ENCODE measurements around the gene BTD. TPM values are rescaled to one million over a fixed set of nuclear protein-coding genes. Genes with fewer than 3 reads are reported as not detected.
"Not testable (repeated sequence)": the region's sequence is repeated elsewhere in the genome, so short reads cannot be mapped to it uniquely, and the experiment has no call there.

The BTD gene
- 45.9 TPM for total RNA-seq

- DNase-seq (ENCODE audit: low spot score) = peak; percentile 97
Measured at GRCh38 chr3:15601399-15602145, at the start of gene BTD, which contains the start of gene HACL1. BTD (plus strand) TSS chr3:15601745; CDS start chr3:15635440, 33,695 bp downstream. HACL1 (minus strand) TSS chr3:15601569; CDS start chr3:15601463, 106 bp downstream.

- no peak for DNase-seq (ENCODE audit: low spot score)
Measured at GRCh38 chr3:15551902-15552301, 49.6 kb upstream of the BTD start.

GRCh38 chr3:15553749-15554148 lies 47.8 kb upstream of the BTD start:
- no peak for DNase-seq (ENCODE audit: low spot score)

- no peak for DNase-seq (ENCODE audit: low spot score)
Measured at GRCh38 chr3:15556512-15556911, 45.0 kb upstream of the BTD start.

GRCh38 chr3:15557511-15557946 lies 44.0 kb upstream of the BTD start:
- DNase-seq (ENCODE audit: low spot score) = peak; percentile 71

GRCh38 chr3:15558581-15558980 lies 43.0 kb upstream of the BTD start:
- DNase-seq (ENCODE audit: low spot score) = no peak

GRCh38 chr3:15562560-15562959 lies 39.0 kb upstream of the BTD start:
- DNase-seq (ENCODE audit: low spot score) = no peak

- no peak for DNase-seq (ENCODE audit: low spot score)
Measured at GRCh38 chr3:15563190-15563589, 38.4 kb upstream of the BTD start.

- DNase-seq (ENCODE audit: low spot score) = no peak
Measured at GRCh38 chr3:15572138-15572537, 29.4 kb upstream of the BTD start.

- no peak for DNase-seq (ENCODE audit: low spot score)
Measured at GRCh38 chr3:15575446-15575845, 26.1 kb upstream of the BTD start.

- DNase-seq (ENCODE audit: low spot score) = no peak
Measured at GRCh38 chr3:15576475-15576874, 25.1 kb upstream of the BTD start.

- no peak for DNase-seq (ENCODE audit: low spot score)
Measured at GRCh38 chr3:15578289-15578867, 23.2 kb upstream of the BTD start.

- DNase-seq (ENCODE audit: low spot score) = no peak
Measured at GRCh38 chr3:15579051-15579450, 22.5 kb upstream of the BTD start.

GRCh38 chr3:15581471-15582394 lies 19.8 kb upstream of the BTD start:
- DNase-seq (ENCODE audit: low spot score) = no peak

- no peak for DNase-seq (ENCODE audit: low spot score)
Measured at GRCh38 chr3:15585111-15585845, 16.3 kb upstream of the BTD start.

GRCh38 chr3:15591242-15591641 lies 10.3 kb upstream of the BTD start:
- no peak for DNase-seq (ENCODE audit: low spot score)

GRCh38 chr3:15591928-15592327 lies 9.6 kb upstream of the BTD start:
- DNase-seq (ENCODE audit: low spot score) = no peak

GRCh38 chr3:15592968-15593367 lies 8.6 kb upstream of the BTD start:
- no peak for DNase-seq (ENCODE audit: low spot score)

- DNase-seq (ENCODE audit: low spot score) = no peak
Measured at GRCh38 chr3:15595955-15596354, 5.6 kb upstream of the BTD start.

- DNase-seq (ENCODE audit: low spot score) = no peak
Measured at GRCh38 chr3:15601046-15601398, 523 bp upstream of the BTD start.

- DNase-seq (ENCODE audit: low spot score) = no peak
Measured at GRCh38 chr3:15602146-15602536, 596 bp downstream of the BTD start.

- DNase-seq (ENCODE audit: low spot score) = not testable (repeated sequence)
Measured at GRCh38 chr3:15602816-15603215, 1.3 kb downstream of the BTD start.

All from mucosa of gallbladder (tissue), 1 donor.